ENCODE results near the gene HPCAL1. TPM values are rescaled to one million over a fixed set of nuclear protein-coding genes. Genes with fewer than 3 reads are reported as not detected.

The HPCAL1 gene
- total and polyA plus RNA-seq, 4 experiments from 2014 or later: 77.1 to 114 (median 90.4) TPM

- no peaks in the 10 kb centered on the region for H3K4me1 ChIP-seq (ENCODE audit: insufficient read depth, low read length)
- no peaks in the 10 kb centered on the region for H3K36me3 ChIP-seq (ENCODE audit: insufficient read depth, low read length)
- intact Hi-C loops (cut with micrococcal nuclease): no loop called here
- no peaks in the 10 kb centered on the region for H3K9me3 ChIP-seq (ENCODE audit: control insufficient read depth in 1 of 2, low read length in 2 of 2)
- Mint-ChIP-seq H3K36me3 (no peaks in the 10 kb centered on the region), H3K9me3 (no peaks in the 10 kb centered on the region), H3K27ac (no peak overlapping the region), H3K4me1 (no peaks in the 10 kb centered on the region), H3K4me3 (no peak overlapping the region), H3K27me3 (peaks cover 0 to 8% of the 10 kb centered on the region in 2 donors)
- ChIA-PET POLR2A (ENCODE audit: partially characterized antibody) (no interaction called here), CTCF (ENCODE audit: partially characterized antibody) (no interaction called here)
- H3K4me3 ChIP-seq (ENCODE audit: low read length in 2 of 2): no peak overlapping the region
- no peak overlapping the region for H3K27ac ChIP-seq (ENCODE audit: low read depth, low read length)
- DNase-seq: no peak
- no peaks in the 10 kb centered on the region for H3K27me3 ChIP-seq (ENCODE audit: insufficient read depth, low read length)
These were observed 164.1 kb downstream of the HPCAL1 start for GRCh38 chr2:10466801-10467200.

- Histone ChIP-seq H3K36me3 (ENCODE audit: insufficient read depth, low read length) (no peaks in the 10 kb centered on the region), H3K27me3 (ENCODE audit: insufficient read depth, low read length) (no peaks in the 10 kb centered on the region), H3K4me1 (ENCODE audit: insufficient read depth, low read length) (no peaks in the 10 kb centered on the region), H3K27ac (ENCODE audit: low read depth, low read length) (no peak overlapping the region), H3K4me3 (ENCODE audit: low read length in 2 of 2) (no peak overlapping the region), H3K9me3 (ENCODE audit: control insufficient read depth in 1 of 2, low read length in 2 of 2) (no peaks in the 10 kb centered on the region)
- Mint-ChIP-seq H3K27ac (no peak overlapping the region), H3K36me3 (no peaks in the 10 kb centered on the region), H3K9me3 (no peaks in the 10 kb centered on the region), H3K27me3 (peaks cover 0 to 3% of the 10 kb centered on the region in 2 donors), H3K4me1 (no peaks in the 10 kb centered on the region), H3K4me3 (no peak overlapping the region)
- DNase-seq: no peak
- CTCF ChIA-PET (ENCODE audit: partially characterized antibody): no interaction called here
- POLR2A ChIA-PET (ENCODE audit: partially characterized antibody): no interaction called here
- intact Hi-C loops (cut with micrococcal nuclease): no loop called here
These were observed 164.7 kb downstream of the HPCAL1 start for GRCh38 chr2:10467401-10467800.

GRCh38 chr2:10469301-10469700 is 166.6 kb downstream of the HPCAL1 start:
- intact Hi-C loops (cut with micrococcal nuclease): no loop called here
- CTCF ChIA-PET (ENCODE audit: partially characterized antibody): no interaction called here
- Histone ChIP-seq H3K9me3 (ENCODE audit: control insufficient read depth in 1 of 2, low read length in 2 of 2) (no peaks in the 10 kb centered on the region), H3K4me1 (ENCODE audit: insufficient read depth, low read length) (no peaks in the 10 kb centered on the region), H3K27ac (ENCODE audit: low read depth, low read length) (no peak overlapping the region), H3K27me3 (ENCODE audit: insufficient read depth, low read length) (no peaks in the 10 kb centered on the region), H3K36me3 (ENCODE audit: insufficient read depth, low read length) (no peaks in the 10 kb centered on the region), H3K4me3 (ENCODE audit: low read length in 2 of 2) (no peak overlapping the region)
- no peak overlapping the region for H3K4me3 Mint-ChIP-seq
- no peak for DNase-seq
- H3K4me1 Mint-ChIP-seq: no peaks in the 10 kb centered on the region
- H3K36me3 Mint-ChIP-seq: no peaks in the 10 kb centered on the region
- H3K27me3 Mint-ChIP-seq: no peaks in the 10 kb centered on the region
- peak overlapping the region in 1 of 7 donors; percentile 36 for H3K27ac Mint-ChIP-seq
- POLR2A ChIA-PET (ENCODE audit: partially characterized antibody): no interaction called here
- no peaks in the 10 kb centered on the region for H3K9me3 Mint-ChIP-seq

- no peaks in the 10 kb centered on the region for H3K36me3 ChIP-seq (ENCODE audit: insufficient read depth, low read length)
- no peak overlapping the region for H3K27ac ChIP-seq (ENCODE audit: low read depth, low read length)
- H3K9me3 ChIP-seq (ENCODE audit: control insufficient read depth in 1 of 2, low read length in 2 of 2): no peaks in the 10 kb centered on the region
- no peaks in the 10 kb centered on the region for H3K27me3 Mint-ChIP-seq
- intact Hi-C loops (cut with micrococcal nuclease): no loop called here
- H3K4me3 ChIP-seq (ENCODE audit: low read length in 2 of 2): no peak overlapping the region
- ChIA-PET POLR2A (ENCODE audit: partially characterized antibody) (interaction anchor here (0.9 kb wide), 1 partner anchor 21 kb away, joined by 3 read pairs; the partner anchor contains the start of gene ODC1), CTCF (ENCODE audit: partially characterized antibody) (no interaction called here)
- H3K4me3 Mint-ChIP-seq: no peak overlapping the region
- H3K9me3 Mint-ChIP-seq: no peaks in the 10 kb centered on the region
- no peaks in the 10 kb centered on the region for H3K27me3 ChIP-seq (ENCODE audit: insufficient read depth, low read length)
- no peak overlapping the region for H3K27ac Mint-ChIP-seq
- no peak for DNase-seq
- H3K36me3 Mint-ChIP-seq: no peaks in the 10 kb centered on the region
- no peaks in the 10 kb centered on the region for H3K4me1 ChIP-seq (ENCODE audit: insufficient read depth, low read length)
- no peaks in the 10 kb centered on the region for H3K4me1 Mint-ChIP-seq
These were observed 167.4 kb downstream of the HPCAL1 start for GRCh38 chr2:10469955-10470608.

- intact Hi-C loops (cut with micrococcal nuclease): no loop called here
- Mint-ChIP-seq H3K36me3 (no peaks in the 10 kb centered on the region), H3K4me1 (no peaks in the 10 kb centered on the region), H3K27ac (no peak overlapping the region), H3K27me3 (no peaks in the 10 kb centered on the region), H3K4me3 (no peak overlapping the region), H3K9me3 (no peaks in the 10 kb centered on the region)
- DNase-seq: no peak
- POLR2A ChIA-PET (ENCODE audit: partially characterized antibody): interaction anchor here (0.9 kb wide), 1 partner anchor 22 kb away, joined by 3 read pairs; the partner anchor contains the start of gene ODC1
- Histone ChIP-seq H3K4me3 (ENCODE audit: low read length in 2 of 2) (no peak overlapping the region), H3K36me3 (ENCODE audit: insufficient read depth, low read length) (no peaks in the 10 kb centered on the region), H3K9me3 (ENCODE audit: control insufficient read depth in 1 of 2, low read length in 2 of 2) (no peaks in the 10 kb centered on the region), H3K27ac (ENCODE audit: low read depth, low read length) (no peak overlapping the region), H3K4me1 (ENCODE audit: insufficient read depth, low read length) (no peaks in the 10 kb centered on the region), H3K27me3 (ENCODE audit: insufficient read depth, low read length) (no peaks in the 10 kb centered on the region)
- CTCF ChIA-PET (ENCODE audit: partially characterized antibody): interaction anchor here (1.0 kb wide), 1 partner anchor 61 kb away, joined by 4 read pairs; no protein-coding TSS in a partner anchor
These were observed 168.4 kb downstream of the HPCAL1 start for GRCh38 chr2:10471046-10471571.

- POLR2A ChIA-PET (ENCODE audit: partially characterized antibody): no interaction called here
- no peaks in the 10 kb centered on the region for H3K27me3 Mint-ChIP-seq
- no peaks in the 10 kb centered on the region for H3K9me3 Mint-ChIP-seq
- no peaks in the 10 kb centered on the region for H3K27me3 ChIP-seq (ENCODE audit: insufficient read depth, low read length)
- H3K4me1 Mint-ChIP-seq: peaks cover under 1 to 3% (median 2%) of the 10 kb centered on the region in 4 donors
- no peaks in the 10 kb centered on the region for H3K36me3 Mint-ChIP-seq
- H3K36me3 ChIP-seq (ENCODE audit: insufficient read depth, low read length): no peaks in the 10 kb centered on the region
- CTCF ChIA-PET (ENCODE audit: partially characterized antibody): interaction anchor here (1.0 kb wide), 1 partner anchor 62 kb away, joined by 4 read pairs; no protein-coding TSS in a partner anchor
- H3K4me1 ChIP-seq (ENCODE audit: insufficient read depth, low read length): peaks cover 4% of the 10 kb centered on the region
- H3K4me3 ChIP-seq (ENCODE audit: low read length in 2 of 2): no peak overlapping the region
- no peak for DNase-seq
- intact Hi-C loops (cut with micrococcal nuclease): no loop called here
- H3K27ac Mint-ChIP-seq: no peak overlapping the region
- no peaks in the 10 kb centered on the region for H3K9me3 ChIP-seq (ENCODE audit: control insufficient read depth in 1 of 2, low read length in 2 of 2)
- no peak overlapping the region for H3K27ac ChIP-seq (ENCODE audit: low read depth, low read length)
- H3K4me3 Mint-ChIP-seq: no peak overlapping the region
These were observed 169.3 kb downstream of the HPCAL1 start for GRCh38 chr2:10471955-10472354.

- no peaks in the 10 kb centered on the region for H3K27me3 Mint-ChIP-seq
- intact Hi-C loops (cut with micrococcal nuclease): no loop called here
- Histone ChIP-seq H3K4me1 (ENCODE audit: insufficient read depth, low read length) (peaks cover 13% of the 10 kb centered on the region), H3K9me3 (ENCODE audit: control insufficient read depth in 1 of 2, low read length in 2 of 2) (no peaks in the 10 kb centered on the region), H3K27me3 (ENCODE audit: insufficient read depth, low read length) (no peaks in the 10 kb centered on the region), H3K4me3 (ENCODE audit: low read length in 2 of 2) (no peak overlapping the region), H3K27ac (ENCODE audit: low read depth, low read length) (no peak overlapping the region), H3K36me3 (ENCODE audit: insufficient read depth, low read length) (no peaks in the 10 kb centered on the region)
- no peak overlapping the region for H3K27ac Mint-ChIP-seq
- peaks cover 6 to 14% (median 12%) of the 10 kb centered on the region in 4 donors for H3K4me1 Mint-ChIP-seq
- no peak overlapping the region for H3K4me3 Mint-ChIP-seq
- DNase-seq: no peak
- CTCF ChIA-PET (ENCODE audit: partially characterized antibody): no interaction called here
- H3K9me3 Mint-ChIP-seq: no peaks in the 10 kb centered on the region
- POLR2A ChIA-PET (ENCODE audit: partially characterized antibody): no interaction called here
- H3K36me3 Mint-ChIP-seq: no peaks in the 10 kb centered on the region
These were observed 170.5 kb downstream of the HPCAL1 start for GRCh38 chr2:10473121-10473756.
